KG1 (cell line): ENCODE data around the gene SHROOM4.
A peak's percentile ranks its signal among the peaks of the same experiment; 100 is the strongest.

Experiments used
- DNase-seq: peaks from one replicate; lab custom pipeline; 2025; lab: John Stamatoyannopoulos, UW

SHROOM4 gene

DNA sequence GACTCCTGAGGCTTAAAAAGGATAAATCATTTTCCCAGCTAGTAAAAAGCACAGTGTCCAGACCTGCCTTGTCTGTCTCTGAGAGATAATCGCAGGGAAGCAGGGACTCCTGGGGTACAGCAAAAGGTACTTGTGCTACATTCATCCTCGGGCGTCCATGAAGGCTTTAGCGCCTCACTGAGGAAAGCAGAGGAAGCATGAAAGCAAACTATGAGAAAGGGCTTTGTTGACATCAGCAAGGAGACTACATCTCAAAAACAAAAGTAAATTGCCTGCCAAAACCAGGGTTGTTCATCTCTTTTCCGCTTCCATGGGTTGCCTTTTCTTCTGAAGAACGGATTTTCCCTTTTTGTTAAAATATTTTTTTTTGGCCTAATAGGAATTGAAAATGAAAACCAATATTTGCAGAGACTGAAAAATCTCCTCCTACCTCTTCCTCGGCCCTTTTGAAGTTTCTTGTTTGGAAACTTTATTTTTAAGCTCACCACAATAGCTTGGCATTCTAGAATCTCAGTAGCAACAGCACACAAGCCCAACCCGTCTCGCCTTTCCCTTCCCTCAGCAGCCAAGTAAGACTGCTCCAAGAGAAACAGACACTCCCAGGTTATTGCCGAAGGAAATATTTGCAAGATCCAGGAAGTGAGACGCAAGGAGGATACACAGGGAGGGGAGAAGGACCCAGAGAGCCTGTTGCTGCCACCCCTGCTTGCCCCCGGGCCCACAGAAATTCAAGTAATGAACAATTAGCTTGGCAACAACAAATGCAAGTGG lies 195.0 kb downstream of the SHROOM4 start:
- no peak for DNase-seq

DNA sequence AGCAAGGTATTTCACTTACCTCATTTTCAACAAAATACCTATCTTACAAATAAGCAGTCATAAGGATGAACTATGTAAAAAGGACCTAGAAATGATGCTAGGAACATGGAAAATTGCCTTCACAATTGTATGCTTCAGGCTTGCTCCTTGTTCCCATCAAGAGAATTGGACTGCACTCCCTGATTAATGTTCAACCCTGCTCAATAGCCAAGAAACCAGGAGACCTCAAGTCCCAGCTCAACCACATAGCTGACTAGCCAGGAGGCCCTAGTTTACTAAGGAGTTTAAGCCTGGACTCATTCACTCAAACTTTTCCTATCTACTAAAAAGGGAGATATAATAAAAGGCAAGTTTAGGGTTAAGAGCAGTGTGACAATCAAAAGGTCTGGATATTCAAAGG lies 196.8 kb downstream of the SHROOM4 start:
- no peak for DNase-seq

DNA sequence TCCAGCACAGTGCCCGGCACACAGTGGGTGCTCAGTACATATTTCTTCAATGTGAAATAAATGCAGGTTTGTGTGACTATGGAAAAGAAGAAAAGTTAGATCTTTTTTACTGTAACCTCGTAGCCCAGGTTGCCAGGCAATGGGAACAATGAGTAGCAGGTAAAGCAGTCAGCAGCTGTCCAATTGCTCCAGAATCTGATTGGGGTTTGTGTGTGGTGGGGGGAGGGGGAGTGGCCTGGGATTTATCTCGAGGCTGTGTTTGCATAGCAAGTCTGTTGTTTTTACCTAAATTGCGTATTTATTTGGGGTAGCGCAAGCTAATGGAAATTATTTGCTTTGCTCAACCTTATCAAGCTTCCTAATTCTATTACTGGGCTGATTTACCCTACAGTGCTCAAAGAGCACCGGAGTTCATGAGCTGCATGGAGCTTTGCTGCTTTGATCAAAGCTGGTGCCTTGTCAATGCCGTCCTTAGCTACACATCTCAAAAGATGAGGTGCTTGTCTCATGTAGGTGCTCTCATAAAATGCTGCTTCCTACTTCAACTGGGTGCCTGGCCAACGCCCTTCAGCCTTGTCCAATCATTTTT lies 198.3 kb downstream of the SHROOM4 start:
- no peak for DNase-seq

DNA sequence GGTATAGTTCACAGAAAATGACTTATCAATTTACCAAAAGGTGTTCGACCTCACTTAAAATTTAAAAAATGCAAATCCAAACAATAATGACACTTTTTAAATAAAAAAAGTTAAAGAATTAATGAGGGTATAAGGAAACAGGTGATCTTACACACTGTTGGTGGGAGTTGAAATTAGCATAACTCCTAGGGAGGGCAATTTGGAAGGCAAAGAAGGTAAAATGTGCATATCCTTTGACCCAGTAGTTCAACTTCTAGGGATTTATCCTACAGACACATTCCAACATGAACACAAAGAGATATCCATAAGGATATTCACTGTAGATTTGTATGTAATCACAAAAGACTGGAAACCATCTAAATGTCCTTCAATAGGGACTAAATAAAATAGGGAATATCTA lies 199.5 kb downstream of the SHROOM4 start:
- DNase-seq: no peak

DNA sequence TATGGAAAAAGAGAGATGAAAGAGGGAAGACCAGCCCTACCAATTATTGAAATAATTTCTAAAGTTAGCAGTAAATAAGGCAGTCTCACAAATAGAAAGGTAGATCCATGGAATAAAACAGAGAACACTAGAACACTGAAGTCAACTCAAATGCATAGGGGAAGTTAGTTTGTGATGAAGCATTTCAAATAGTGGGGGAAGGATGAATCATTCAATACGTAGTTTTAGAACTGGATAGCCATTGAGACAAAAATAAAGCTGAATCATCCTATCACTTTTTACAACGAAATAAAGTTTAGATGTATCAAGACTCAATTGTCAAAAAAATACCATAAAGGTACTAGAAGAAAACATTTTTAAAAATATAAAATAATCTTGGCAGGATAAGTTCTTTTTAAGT lies 200.1 kb downstream of the SHROOM4 start:
- no peak for DNase-seq

DNA sequence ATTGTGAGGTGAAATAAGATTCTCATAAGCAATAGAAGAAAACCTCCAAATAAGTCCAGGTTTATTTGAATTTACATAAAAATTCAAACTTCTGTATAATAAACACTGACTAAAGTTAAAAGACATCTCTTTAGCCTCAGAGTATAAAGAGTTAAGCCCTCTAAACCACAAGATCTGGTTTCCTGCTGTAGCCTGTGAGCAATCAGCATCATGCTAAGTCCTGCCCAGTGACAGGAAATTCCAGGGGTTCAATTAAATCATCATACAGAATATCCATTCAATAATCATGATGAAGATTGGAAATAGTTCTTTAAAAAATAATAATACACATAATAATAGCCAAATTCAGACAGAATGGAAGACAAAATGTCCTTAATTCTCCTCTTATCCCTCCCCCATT lies 204.2 kb downstream of the SHROOM4 start:
- DNase-seq: no peak

DNA sequence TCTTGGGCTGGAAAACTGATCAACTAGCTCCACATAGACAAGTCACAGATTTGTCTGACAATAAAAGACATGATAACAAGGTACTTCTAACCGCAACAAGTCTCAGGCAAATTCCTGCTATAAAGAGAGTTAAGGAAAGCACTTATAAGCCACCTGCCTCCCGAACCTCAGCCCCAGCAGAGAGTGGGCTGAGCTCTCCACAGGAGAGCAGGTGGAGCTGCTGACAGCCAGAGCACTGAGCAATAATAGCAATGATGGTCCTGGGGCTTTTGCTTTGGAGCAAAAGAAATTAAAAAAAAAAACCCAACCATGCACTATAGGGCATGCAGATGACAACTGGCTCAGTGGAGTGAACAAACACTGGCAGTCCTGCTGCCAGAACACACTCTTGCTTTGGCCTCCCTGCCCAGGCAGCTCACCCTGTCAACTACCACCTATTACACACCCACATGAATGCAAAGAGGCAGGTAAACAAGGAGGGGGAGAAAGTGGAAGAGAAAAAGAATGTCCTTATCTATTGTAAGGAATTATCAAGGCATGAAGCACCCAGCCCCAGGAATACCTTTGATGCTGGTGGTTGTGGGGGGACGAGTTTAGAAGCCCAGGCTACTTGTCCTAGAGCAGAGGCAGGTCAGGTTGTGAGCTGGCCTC lies 207.6 kb downstream of the SHROOM4 start:
- no peak for DNase-seq

DNA sequence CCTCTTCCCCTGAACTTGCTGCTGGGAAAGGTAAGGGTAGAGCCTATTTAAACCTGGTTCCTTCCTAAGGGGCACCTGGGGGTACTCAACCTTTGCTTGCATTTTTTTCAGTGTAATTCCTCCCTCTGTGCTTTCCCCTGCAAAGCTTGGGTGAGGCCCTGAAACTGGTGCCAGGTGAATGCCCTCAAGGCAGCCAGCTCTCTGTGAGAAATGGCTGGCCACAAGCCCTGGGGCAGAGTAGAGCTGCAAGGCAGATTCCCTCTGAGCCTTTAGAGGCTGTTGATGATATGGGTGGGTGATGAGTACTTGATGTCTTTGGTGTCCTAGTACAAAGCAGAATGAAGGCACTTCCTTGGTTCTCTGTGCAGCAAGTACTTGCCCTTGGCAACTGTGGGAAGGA lies 217.9 kb downstream of the SHROOM4 start:
- DNase-seq: no peak

DNA sequence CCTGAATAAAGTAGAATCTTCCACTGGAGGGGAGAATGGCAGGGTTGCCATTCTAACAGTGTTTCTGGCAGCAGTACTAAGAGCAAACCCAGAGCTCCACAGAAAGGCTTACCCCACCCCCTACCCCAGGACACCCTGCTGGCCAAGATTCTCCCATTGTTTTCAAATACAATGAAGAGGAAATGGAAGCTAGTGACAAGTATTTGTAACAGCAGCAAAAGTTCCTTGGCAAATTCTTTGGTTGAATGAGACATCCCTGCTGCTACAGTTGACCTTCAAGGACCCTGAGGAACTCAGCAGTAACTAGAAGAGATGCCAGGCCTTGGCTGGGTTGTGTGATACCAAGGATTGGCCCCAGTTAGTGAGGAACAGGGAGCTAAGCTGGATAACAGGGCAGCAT lies 219.2 kb downstream of the SHROOM4 start:
- no peak for DNase-seq

DNA sequence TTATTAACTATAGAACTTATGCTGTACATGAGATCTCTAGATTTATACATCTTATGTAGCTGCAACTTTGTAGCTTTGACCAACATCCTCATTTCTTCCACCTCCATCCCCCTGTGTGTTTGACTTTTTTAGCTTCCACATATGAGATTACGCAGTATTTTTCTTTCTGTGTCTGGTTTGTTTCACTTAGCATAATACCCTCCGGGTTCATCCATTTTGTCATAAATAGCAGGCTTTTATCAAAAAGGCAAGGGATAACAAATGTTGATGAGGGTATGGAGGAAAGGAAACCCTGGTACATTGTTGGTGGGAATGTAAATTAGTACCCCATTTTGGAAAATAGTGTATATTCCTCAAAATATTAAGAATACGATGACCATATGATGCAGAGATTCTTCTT lies 227.0 kb downstream of the SHROOM4 start:
- no peak for DNase-seq

DNA sequence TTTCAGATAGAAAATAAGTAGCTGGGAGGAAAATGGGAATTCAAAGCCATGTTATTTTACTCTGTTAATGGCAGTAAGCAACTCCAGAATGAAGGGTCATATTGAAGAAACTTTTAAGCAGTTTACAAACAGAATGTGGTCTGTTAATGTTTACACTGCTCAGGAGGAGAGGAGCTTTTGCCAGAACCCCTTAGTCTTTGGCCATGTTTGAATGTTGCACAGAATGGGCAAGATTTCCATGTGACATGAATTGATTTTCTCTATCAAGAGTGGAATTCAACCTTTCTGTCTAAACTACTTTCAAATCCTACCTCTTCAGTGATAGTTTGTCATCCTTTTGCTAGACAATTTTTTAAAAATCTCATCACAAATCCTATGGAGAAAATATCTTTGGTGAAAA lies 227.6 kb downstream of the SHROOM4 start:
- DNase-seq: no peak

DNA sequence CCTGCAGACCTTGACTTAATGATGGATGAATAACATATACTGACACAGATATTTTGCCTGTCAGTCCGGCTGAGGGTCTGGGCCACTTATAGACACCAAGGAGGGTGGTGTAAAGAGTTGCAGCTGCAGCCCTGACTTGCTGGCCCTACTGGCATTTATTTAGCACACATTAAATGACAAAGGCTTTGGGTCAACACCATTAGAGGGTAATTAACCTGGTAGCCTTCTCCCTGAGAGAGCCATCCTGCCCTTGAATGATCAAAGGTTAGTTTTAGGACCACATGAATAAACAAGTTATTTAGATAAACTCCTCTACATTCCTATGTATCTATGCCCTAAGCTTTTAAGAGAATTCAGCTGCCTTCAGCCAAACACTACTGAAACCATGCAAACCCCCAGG lies 232.6 kb downstream of the SHROOM4 start:
- no peak for DNase-seq

DNA sequence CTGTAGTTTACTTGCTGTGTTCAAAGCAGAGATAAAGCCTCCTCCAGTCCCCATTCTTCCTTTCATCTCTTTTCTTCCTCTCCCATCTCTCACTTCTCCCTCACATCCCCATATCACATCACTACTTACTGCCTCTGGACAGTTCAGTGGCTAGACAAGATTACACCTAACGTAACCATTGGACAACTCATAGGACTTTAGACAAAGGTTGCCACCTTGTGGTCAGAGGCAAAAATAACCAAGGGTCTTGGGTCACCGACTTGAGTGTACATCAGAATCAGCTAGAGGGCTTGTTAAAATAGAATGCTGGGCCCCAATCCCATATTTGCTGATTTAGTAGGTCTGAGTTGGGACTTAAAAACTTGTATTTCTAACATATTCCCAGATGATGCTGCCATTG lies 234.0 kb downstream of the SHROOM4 start:
- peak; percentile 25 for DNase-seq

DNA sequence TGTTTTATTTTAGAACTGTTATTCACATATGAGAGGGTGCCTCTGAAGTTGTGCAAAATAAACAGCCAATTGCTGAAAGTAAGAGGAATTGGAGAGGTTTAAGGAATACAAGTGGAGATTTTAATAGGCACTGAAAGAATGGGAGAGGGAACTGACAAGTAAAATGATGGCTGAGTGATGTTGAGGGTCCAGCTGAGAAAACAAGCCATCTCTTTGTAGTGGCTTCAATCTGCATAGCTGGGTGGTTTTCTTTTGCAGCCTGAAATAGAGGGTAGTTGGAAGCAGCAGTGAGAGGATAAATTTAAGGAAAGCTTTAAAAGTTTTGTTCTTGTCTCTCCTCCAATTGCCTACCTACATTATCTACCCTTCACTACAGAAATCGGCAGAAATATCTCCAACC lies 236.7 kb downstream of the SHROOM4 start:
- DNase-seq: no peak

DNA sequence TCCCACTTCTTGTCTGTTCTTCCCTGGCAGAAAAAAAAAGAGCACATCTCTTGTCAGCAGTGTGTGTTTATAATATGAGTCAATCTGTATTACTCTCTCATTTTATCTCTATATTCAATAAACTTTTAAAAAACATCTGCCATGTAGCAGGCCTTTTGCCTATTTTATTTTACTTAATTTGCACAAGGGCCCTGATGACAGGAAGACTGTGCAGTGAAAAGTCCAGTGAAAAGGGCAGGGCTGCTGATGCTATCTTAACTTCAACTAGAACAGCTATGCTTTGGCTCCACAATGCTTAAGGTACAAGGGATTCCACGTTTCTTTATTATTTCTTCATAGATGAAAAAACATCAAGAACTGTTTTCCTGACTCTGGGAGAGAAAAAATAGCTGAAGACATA lies 246.4 kb downstream of the SHROOM4 start:
- DNase-seq: no peak

DNA sequence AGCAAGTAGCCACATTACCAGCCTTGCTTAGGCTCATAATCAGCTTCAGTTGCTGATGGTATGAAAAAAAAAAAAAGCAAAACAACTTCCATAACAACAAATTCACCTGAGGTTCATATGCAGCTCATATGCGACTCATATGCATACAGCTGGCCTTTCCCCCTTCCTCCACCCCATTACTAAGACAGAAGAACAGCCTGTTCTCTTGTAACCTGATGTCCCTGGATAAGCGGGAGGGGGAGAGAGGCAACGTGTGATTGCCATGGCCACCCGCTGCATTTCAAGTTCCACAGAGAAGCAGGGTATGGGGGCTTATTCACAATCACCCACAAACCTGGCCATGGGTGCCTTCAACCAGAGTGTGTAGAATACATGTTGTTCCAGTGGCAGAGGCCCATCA lies 248.3 kb downstream of the SHROOM4 start:
- no peak for DNase-seq
